ENCODE measurements around the gene GNG3. TPM values are rescaled to one million over a fixed set of nuclear protein-coding genes. Genes with fewer than 3 reads are reported as not detected.
"Not testable (repeated sequence)": the region's sequence is repeated elsewhere in the genome, so short reads cannot be mapped to it uniquely, and the experiment has no call there.

Gene GNG3
- total RNA-seq, 1 experiment from 2014 or later = not detected

GRCh38 chr11:62728171-62728988, 20.9 kb downstream of the GNG3 start, which contains the start of gene TTC9C:
Gene TTC9C, plus strand, starts transcription at chr11:62728486. Its CDS starts 363 bp downstream, at chr11:62728849.
- intact Hi-C loops (cut with micrococcal nuclease) = loop anchor here (1.0 to 10.0 kb wide), 6 partner anchors 22 to 1456 kb away; partner anchors contain the start of genes BSCL2, GNG3, SLC3A2 and STIP1
- peak within 1 kb of the TSS; percentile 91 for H3K4me3 ChIP-seq (ENCODE audit: low read length)

GRCh38 chr11:62730076-62730475, 22.6 kb downstream of the GNG3 start:
- H3K27ac ChIP-seq (ENCODE audit: low read length); H3K36me3 ChIP-seq (ENCODE audit: low read depth, low read length); H3F3A ChIP-seq (ENCODE audit: low read length, unreplicated experiment); ATAC-seq; DNase-seq; intact Hi-C loops (cut with micrococcal nuclease); BruUV-seq (replicated peaks); H3K9me3 ChIP-seq (ENCODE audit: low read length); H3K9me2 ChIP-seq (replicated peaks; ENCODE audit: low read length); H3K4me1 ChIP-seq (ENCODE audit: insufficient read depth, low read length); H3K27me3 ChIP-seq (ENCODE audit: low read length): not testable (repeated sequence)
- Histone ChIP-seq H3K79me2 (ENCODE audit: low read length) (peaks cover 62% of the 10 kb centered on the region), H2AFZ (ENCODE audit: low read length) (peak overlapping the region; percentile 12; the same call in 1 of the 2 replicates), H3K4me2 (ENCODE audit: low read length) (peak overlapping the region; percentile 76), H3K4me3 (ENCODE audit: low read length) (peak overlapping the region; percentile 91), H4K20me1 (ENCODE audit: low read length) (peaks cover 16% of the 10 kb centered on the region), H3K9ac (ENCODE audit: low read length) (peak overlapping the region; percentile 85)
- CTCF ChIA-PET = interaction anchor here (0.6 kb wide), 1 partner anchor 47 kb away, joined by 4 read pairs; no protein-coding TSS in a partner anchor
- POLR2A ChIA-PET (ENCODE audit: unreplicated experiment) = interaction anchor here (1.1 to 1.4 kb wide), 2 partner anchors 23 to 111 kb away, joined by 3 to 21 read pairs; no protein-coding TSS in a partner anchor

More at GRCh38 chr11:62728171-62728988, 20.9 kb downstream of the GNG3 start, which contains the start of gene TTC9C:
- Histone ChIP-seq H3K9me3 (ENCODE audit: low read length) (no peaks in the 10 kb centered on the region), H4K20me1 (ENCODE audit: low read length) (peaks cover 33% of the 10 kb centered on the region), H3K27me3 (ENCODE audit: low read length) (no peaks in the 10 kb centered on the region), H3K9ac (ENCODE audit: low read length) (peak within 1 kb of the TSS; percentile 85), H3K79me2 (ENCODE audit: low read length) (peaks cover 79% of the 10 kb centered on the region), H3F3A (ENCODE audit: low read length, unreplicated experiment) (no peaks in the 10 kb centered on the region), H3K4me1 (ENCODE audit: insufficient read depth, low read length) (peaks cover 9% of the 10 kb centered on the region), H3K4me2 (ENCODE audit: low read length) (peak within 1 kb of the TSS; percentile 88), H3K9me2 (replicated peaks; ENCODE audit: low read length) (no peaks in the 10 kb centered on the region), H3K27ac (ENCODE audit: low read length) (peak within 1 kb of the TSS; percentile 90), H3K36me3 (ENCODE audit: low read depth, low read length) (peaks cover 19% of the 10 kb centered on the region), H2AFZ (ENCODE audit: low read length) (peak within 1 kb of the TSS; percentile 97)
- DNase-seq (peak; percentile 87), ATAC-seq (peak; percentile 57)
- CTCF ChIA-PET = interaction anchor here (0.6 kb wide), 1 partner anchor 39 kb away, joined by 4 read pairs; no protein-coding TSS in a partner anchor
- BruUV-seq (replicated peaks) = TSS peak; percentile 86
- POLR2A ChIA-PET (ENCODE audit: unreplicated experiment) = interaction anchor here (1.4 to 2.8 kb wide), 2 partner anchors 26 to 57 kb away, joined by 7 to 19 read pairs; partner anchors contain the start of genes LBHD1, UQCC3 and ZBTB3
- TF ChIP-seq EZH2phosphoT487 (IDR thresholded peaks at IDR 0.05; ENCODE audit: borderline replicate concordance, low read length) (no peak), EZH2 (IDR thresholded peaks at IDR 0.05; ENCODE audit: low read length, unreplicated experiment) (no peak), CTCF (conservative IDR thresholded peaks at IDR 0.05; ENCODE audit: low read depth, low read length) (no peak)

GRCh38 chr11:62732830-62733229, 25.4 kb downstream of the GNG3 start:
- POLR2A ChIA-PET (ENCODE audit: unreplicated experiment) = no interaction called here
- CTCF ChIA-PET = no interaction called here
- H2AFZ ChIP-seq (ENCODE audit: low read length) = no peak overlapping the region
- no TSS peak for BruUV-seq (replicated peaks)
- H3K36me3 ChIP-seq (ENCODE audit: low read depth, low read length) = peaks cover 19% of the 10 kb centered on the region
- intact Hi-C loops (cut with micrococcal nuclease) = loop anchor here (1.0 kb wide), 1 partner anchor 129 kb away; no protein-coding TSS in a partner anchor
- H3K4me1 ChIP-seq (ENCODE audit: insufficient read depth, low read length) = no peaks in the 10 kb centered on the region; the same call in 1 of the 2 replicates
- H3K4me3 ChIP-seq (ENCODE audit: low read length) = no peak overlapping the region
- no peaks in the 10 kb centered on the region for H4K20me1 ChIP-seq (ENCODE audit: low read length)
- no peaks in the 10 kb centered on the region for H3K9me3 ChIP-seq (ENCODE audit: low read length)
- no peak for ATAC-seq
- H3K27me3 ChIP-seq (ENCODE audit: low read length) = no peaks in the 10 kb centered on the region
- H3K9me2 ChIP-seq (replicated peaks; ENCODE audit: low read length) = no peaks in the 10 kb centered on the region
- peaks cover 47% of the 10 kb centered on the region for H3K79me2 ChIP-seq (ENCODE audit: low read length)
- H3K27ac ChIP-seq (ENCODE audit: low read length) = no peak overlapping the region
- no peak overlapping the region for H3K9ac ChIP-seq (ENCODE audit: low read length)
- DNase-seq = peak; percentile 36
- no peaks in the 10 kb centered on the region for H3F3A ChIP-seq (ENCODE audit: low read length, unreplicated experiment)
- H3K4me2 ChIP-seq (ENCODE audit: low read length) = no peak overlapping the region
- peak; percentile 60 for TF ChIP-seq CTCF (conservative IDR thresholded peaks at IDR 0.05; ENCODE audit: low read depth, low read length)
- TF ChIP-seq EZH2 (IDR thresholded peaks at IDR 0.05; ENCODE audit: low read length, unreplicated experiment) = no peak
